GM12891 (cell line): Measurements from ENCODE around the gene WDR3.

ENCODE experiments used
- POLR2A ChIP-seq: IDR thresholded peaks from 2 replicates; pipeline ENCODE4 v1.6.1; 2011; ENCODE audit warnings: low read depth, low read length, control low read depth
- POLR2AphosphoS5 ChIP-seq: IDR thresholded peaks from 2 replicates; pipeline ENCODE4 v1.6.1; 2011; ENCODE audit warnings: low read depth, low read length, control low read depth
- POU2F2 ChIP-seq: IDR thresholded peaks from 2 replicates; pipeline ENCODE4 v1.6.1; 2011; ENCODE audit warnings: low read depth, mild to moderate bottlenecking, control low read depth, low read length, moderate library complexity
- SPI1 ChIP-seq: IDR thresholded peaks from 2 replicates; pipeline ENCODE4 v1.6.1; 2011; ENCODE audit warnings: low read depth, low read length, control low read depth
- TAF1 ChIP-seq: IDR thresholded peaks from 2 replicates; pipeline ENCODE4 v1.6.1; 2011; ENCODE audit warnings: low read depth, low read length, control low read depth

GRCh38 chr1:117883616-117884015 is 45.9 kb upstream of the WDR3 start:
- TF ChIP-seq POLR2A (no peak), POU2F2 (no peak), SPI1 (no peak), POLR2AphosphoS5 (no peak), TAF1 (no peak)
